GM18951 (cell line): ENCODE measurements around the gene ACP7.

Source experiments
- POLR2A ChIP-seq: IDR thresholded peaks from 4 replicates; pipeline ENCODE4 v1.6.1; 2011; ENCODE audit warnings: mild to moderate bottlenecking; ENCODE audit not compliant: insufficient read length, insufficient read depth; ENCODE audit errors: extremely low read depth
- in situ Hi-C: fragments of 300-500 bp; cut with MboI; formaldehyde crosslinking; loops from one replicate; pipeline ENCODE4 v1.12.0; 2022; ENCODE audit warnings: low sequenced_read_pairs, mixed read lengths, inconsistent platforms; ENCODE audit not compliant: unreplicated experiment

The ACP7 gene

DNA sequence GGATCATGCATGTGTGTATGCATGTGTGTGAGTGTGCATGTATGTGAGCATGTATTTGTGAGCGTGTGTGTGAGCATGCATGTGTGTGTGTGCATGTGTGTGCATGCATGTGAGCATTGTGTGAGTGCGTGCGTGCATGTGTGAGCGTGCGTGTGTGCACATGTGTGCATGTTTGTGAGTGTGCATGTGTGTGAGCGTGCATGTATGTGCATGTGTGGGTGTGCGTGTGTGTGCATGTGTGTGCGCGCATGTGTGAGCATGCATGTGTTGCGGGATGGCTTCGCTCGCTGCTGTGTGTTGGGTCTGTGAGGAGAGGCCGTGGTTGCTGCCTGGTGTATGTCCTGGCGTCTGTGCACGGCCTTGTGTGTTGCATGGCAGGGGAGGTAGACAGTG is 73.8 kb downstream of the ACP7 start:
- in situ Hi-C loops = no loop called here
- no peak for TF ChIP-seq POLR2A

- no peak for TF ChIP-seq POLR2A
- in situ Hi-C loops = no loop called here
These were observed 74.6 kb downstream of the ACP7 start for GRCh38 chr19:39158646-39159260.

GRCh38 chr19:39160523-39160861 is 76.3 kb downstream of the ACP7 start:
- in situ Hi-C loops = no loop called here
- no peak for TF ChIP-seq POLR2A
